GM19468 (cell line): ENCODE results near the gene TRIM69.
"Not testable (repeated sequence)": the region's sequence is repeated elsewhere in the genome, so short reads cannot be mapped to it uniquely, and the experiment has no call there.

Experiments used
- ATAC-seq: cut with Tn5 transposase; IDR thresholded peaks from one replicate; pipeline ENCODE4 v1.9.1; 2021; ENCODE audit warnings: mild to moderate bottlenecking, moderate library complexity, moderate number of reproducible peaks; ENCODE audit not compliant: unreplicated experiment; ENCODE audit errors: extremely low read depth

TRIM69 gene

DNA sequence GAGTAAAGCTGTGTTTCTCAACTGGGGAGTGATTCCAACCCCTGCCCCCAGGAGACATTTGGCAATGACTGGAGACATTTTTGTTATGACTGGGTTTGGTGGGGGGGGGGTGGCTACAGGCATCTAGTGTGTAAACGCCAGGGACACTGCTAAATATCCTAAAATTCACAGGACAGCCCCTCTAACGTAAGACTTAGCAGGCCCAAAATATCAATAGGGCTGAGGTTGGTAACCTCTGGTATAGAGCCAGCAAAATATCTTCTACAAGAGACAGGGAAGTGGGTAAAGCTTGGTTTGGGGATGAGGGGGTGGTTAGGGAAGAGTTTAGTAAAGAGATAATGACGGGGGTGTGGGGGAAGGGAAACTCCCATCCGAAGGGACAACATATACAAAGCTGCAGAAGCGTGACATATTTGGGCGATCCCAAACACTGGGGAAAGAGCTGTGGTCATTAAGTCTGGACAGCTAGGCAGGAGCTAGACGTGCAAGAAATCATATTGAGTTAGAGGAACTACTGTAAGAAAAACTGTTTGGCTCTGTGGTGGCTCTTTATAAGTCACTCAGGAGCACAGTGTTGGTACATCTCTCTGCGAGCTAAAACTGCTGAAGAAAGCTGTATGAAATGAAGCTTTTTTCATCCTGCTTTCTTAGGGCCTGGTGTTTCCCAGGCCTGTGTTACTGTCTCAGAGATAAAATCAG lies 697 bp upstream of the TRIM69 start:
- no peak for ATAC-seq

DNA sequence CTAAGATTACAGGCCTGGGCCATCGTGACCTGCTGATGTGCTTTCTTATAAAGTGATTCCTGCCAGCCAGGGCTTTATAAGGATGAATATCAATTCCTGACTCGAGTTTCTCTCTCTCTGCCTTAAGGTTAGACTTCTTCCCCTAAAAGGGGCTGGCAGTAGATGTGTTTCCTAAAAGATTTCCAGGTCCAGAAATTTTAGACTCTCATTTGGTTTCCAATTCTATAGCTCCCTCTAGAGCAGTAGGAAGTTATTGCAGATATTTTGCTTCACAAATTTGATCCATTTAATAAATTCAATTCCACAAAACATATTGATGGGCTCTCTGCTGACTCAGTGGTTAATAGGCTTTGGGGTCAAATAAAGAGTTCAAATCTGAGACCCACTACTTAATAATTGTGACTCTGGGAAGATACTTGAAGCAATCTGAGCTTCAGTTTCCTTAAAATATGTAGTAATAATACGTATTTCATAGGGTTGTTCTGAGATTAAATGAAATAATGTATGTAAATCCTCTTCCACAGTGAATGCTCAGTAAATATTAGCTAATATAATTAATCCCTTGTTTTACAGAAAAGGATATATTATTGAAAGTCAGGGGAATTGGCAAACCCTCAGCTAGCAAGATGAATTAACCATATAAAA lies 2.1 kb downstream of the TRIM69 start:
- no peak for ATAC-seq

DNA sequence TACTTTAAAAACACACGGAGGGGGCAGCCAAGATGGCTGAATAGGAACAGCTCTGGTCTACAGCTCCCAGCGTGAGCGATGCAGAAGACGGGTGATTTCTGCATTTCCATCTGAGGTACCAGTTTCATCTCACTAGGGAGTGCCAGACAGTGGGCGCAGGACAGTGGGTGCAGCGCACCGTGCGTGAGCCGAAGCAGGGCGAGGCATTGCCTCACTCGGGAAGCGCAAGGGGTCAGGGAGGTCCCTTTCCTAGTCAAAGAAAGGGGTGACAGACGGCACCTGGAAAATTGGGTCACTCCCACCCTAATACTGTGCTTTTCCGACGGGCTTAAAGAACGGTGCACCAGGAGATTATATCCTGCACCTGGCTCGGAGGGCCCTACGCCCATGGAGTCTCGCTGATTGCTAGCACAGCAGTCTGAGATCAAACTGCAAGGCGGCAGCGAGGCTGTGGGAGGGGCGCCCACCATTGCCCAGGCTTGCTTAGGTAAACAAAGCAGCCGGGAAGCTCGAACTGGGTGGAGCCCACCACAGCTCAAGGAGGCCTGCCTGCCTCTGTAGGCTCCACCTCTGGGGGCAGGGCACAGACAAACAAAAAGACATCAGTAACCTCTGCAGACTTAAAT lies 3.0 kb downstream of the TRIM69 start:
- not testable (repeated sequence) for ATAC-seq

DNA sequence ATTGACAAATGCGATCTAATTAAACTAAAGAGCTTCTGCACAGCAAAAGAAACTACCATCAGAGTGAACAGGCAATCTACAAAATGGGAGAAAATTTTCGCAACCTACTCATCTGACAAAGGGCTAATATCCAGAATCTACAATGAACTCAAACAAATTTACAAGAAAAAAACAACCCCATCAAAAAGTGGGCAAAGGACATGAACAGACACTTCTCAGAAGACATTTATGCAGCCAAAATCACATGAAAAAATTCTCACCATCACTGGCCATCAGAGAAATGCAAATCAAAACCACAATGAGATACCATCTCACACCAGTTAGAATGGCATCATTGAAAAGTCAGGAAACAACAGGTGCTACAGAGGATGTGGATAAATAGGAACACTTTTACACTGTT lies 7.1 kb downstream of the TRIM69 start:
- not testable (repeated sequence) for ATAC-seq

DNA sequence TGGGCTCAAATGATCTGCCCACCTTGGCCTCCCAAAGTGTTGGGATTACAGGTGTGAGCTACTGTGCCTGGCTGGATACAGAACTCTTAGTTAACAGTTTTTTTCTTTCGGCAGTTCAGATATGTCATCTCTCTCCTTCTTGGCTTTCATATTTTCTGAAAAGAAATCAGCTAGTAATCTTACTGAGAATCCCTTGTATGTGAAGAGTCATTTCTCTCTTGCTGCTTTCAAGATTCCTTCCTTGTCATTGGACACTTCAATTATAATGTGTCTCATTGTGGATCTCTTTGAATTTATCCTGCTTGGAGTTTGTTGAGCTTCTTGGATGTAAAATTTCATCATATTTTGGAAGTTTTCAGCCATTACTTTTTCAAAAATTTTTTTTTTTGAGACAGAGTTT lies 17.0 kb downstream of the TRIM69 start:
- no peak for ATAC-seq

DNA sequence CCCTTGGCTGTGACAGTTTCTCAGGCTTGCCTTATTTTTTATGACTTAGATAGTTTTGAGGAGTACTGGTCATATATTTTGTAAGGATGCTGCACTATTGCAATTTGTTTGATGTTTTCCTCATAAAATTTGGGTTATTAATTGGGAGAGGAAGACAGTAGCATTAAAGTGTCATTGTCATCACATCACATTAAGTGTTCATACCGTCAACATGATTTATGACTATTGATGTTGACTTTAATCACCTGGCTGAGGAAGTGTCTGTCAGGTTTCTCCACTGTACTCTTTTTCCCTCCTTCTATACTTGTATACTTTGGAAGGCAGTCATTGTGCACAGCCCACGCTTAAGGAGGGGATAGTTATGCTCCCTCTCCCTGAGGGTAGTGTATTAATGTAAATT lies 26.9 kb downstream of the TRIM69 start:
- no peak for ATAC-seq

DNA sequence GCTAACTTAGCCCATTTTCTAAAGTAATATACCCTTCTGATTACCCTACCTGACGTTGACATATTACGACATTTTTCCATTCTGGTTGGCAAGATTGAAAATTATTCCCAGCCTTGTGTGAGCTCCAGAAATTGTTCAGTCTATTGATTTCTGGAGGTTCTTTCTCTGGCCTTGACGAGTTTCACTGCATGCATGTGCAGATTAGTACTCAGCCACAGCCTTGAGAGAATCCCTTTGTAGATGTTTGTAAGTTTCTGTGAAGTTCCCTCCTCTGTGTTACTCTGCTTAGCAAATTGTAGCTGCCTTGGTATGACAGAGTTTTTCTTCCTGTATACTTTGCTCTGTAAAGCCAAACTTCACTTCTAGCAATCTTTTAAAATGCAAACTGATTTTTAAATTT lies 27.5 kb downstream of the TRIM69 start:
- no peak for ATAC-seq

DNA sequence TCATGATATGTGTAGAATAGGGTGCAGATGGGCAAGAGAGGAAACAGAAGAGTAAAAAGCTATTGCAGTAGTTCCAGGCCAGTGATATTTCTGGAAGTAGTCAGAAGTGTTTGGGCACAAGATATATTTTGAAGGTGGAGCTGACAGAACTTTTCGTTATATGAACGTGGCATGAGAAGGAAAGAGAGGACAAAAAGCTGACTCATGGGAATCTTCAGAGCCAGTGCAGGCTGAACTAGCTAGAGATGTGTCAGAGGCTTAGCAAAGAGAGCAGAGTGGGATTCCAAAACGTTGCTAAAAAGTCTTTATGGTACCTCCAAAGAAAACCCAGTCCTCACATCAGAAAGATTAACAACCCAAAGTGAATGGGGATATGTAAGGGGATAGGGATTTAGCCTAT lies 28.7 kb downstream of the TRIM69 start:
- no peak for ATAC-seq

DNA sequence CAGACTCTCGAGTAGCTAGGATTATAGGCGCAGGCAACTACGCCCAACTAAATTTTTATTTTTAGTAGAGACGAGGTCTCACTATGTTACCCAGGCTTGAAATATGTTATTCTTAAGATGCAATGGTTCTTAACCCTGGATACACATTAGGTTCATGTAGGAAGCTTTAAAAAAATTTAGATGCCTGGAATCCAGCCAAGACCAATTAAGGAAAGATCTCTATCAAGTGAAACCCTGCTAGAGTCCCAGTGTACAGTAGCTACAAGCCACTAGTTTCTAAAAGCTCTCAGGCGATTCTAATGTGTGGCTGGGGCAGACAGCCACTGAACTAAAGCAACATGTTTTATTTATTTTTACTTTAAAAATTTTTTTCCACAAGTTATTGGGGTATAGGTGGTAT lies 33.2 kb downstream of the TRIM69 start:
- no peak for ATAC-seq

DNA sequence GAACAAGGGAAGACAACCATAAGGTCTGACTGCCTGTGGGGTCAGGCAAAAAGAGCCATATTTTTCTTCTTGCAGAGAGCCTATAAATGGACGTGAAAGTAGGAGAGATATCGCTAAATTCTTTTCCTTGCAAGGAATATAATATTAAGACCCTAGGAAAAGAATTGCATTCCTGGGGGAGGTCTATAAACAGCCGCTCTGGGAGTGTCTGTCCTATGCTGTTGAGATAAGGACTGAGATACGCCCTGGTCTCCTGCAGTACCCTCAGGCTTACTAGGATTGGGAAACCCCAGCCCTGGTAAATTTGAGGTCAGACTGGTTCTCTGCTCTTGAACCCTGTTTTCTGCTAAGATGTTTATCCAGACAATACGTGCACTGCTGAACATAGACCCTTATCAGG lies 34.4 kb downstream of the TRIM69 start:
- ATAC-seq: not testable (repeated sequence)

DNA sequence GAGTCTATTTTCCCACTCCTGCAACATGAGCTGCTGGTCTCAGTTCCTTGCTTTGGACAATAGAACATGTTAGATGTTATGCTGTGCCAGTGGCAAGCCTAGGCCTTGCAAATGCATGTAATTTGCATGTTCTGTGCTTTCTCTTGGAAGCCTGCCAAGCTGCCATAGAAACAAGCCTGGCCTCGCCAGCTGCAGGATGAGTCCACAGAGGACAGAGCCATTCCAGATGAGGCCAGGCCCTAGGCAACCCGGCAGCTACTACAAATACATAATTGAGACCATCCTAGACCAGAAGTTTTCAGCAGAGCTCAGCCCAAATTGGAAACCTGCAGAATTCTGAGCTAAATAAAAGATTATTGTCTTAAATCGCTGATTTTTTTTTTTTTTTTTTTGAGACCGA lies 39.6 kb downstream of the TRIM69 start:
- no peak for ATAC-seq

DNA sequence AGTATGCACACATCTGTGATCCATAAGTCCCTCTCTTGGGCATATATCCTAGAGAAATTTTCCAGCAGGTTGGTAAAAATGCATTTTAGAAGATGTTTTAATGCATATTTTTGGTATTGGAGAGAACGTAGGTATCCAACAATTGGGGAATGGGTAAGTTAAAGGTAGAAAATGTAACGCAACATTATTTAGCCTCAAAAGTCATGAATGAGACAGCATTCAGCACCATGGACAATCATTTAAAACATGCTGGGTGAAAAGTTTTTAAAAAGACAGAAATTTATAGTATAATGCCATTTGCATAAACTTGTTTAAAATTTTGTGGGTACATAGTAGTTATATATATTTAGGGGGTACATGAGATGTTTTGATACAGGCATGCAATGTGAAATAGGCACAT lies 43.4 kb downstream of the TRIM69 start:
- ATAC-seq: no peak

DNA sequence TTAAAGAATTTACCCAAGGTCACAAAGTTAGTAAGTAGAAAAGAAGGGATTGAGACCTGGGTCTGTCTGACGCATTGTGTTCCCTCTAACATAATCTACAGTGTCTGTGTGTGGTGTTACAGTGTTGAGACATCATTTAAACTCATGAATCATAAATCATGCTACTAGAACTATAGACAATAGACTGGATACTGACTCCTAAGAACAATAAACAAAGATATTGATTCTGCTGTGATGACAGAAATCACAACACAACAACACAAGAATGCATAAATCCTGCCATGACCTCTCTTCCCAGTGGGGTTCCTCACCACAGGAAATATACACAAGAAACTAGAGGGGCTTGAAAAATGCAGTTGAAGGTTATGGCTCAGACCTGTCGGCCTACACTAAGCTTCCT lies 44.3 kb downstream of the TRIM69 start:
- ATAC-seq: no peak

DNA sequence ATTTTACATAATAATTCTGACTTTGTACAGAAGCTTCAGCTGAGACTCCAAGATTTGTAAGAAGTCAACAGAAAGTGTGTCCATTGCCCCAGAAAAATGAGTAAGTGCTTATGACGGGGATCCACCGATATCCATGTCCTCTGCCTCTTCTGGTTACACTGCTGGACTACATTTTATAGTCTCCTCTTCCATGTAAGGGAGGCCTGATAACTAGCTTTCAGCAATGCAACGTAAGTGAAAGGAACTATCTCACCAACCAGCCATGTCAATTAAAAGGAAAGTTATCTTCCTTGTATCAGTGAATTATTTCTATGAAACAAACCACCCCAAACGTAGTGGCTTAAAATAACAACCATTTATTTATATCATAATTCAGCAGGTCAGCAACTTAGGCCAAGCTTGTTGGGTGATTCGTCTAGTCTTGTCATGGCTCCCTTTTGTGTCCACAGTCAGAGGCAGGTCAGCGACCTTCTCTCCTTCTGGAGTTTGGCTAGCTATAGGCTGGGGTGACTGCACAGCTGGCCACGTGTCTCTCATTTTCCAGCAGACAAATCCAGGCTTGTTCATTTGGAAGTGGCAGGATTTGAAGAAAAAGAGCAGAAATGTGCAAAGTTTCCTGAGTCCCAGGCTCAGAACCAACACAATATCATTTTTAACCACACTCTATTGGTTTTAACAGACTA lies 44.9 kb downstream of the TRIM69 start:
- no peak for ATAC-seq

DNA sequence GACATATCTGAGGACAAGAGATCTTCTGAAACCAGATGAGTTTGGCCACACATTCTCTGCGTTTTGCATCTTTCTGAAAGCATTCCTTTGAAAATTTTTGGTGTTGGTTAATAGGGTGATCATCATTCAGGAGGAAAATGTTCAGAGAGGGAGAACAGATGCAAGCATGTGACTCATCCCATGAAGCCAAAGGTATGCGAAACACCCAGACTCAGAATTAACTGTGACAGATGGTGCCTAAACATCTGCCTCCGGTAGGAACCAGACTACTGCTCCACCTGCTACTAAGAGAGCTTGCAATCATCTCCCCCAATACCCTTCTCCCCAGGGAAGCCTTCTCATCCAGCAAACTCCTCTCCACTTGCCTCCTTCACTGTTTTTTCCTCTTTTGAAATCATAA lies 46.2 kb downstream of the TRIM69 start:
- ATAC-seq: no peak

DNA sequence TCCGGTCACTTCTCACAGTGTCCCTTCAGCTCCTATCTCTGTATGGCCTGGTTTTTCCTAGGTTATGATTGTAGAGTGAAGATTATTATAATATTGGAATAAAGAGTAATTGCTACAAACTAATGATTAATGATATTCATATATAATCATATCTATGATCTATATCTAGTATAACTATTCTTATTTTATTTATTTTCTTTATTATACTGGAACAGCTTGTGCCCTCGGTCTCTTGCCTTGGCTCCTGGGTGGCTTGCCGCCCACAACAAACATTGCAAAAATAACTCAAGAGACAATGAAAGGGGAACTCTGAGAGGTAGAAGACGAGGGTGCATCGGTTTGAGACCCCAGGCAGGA lies 48.6 kb downstream of the TRIM69 start:
- not testable (repeated sequence) for ATAC-seq

DNA sequence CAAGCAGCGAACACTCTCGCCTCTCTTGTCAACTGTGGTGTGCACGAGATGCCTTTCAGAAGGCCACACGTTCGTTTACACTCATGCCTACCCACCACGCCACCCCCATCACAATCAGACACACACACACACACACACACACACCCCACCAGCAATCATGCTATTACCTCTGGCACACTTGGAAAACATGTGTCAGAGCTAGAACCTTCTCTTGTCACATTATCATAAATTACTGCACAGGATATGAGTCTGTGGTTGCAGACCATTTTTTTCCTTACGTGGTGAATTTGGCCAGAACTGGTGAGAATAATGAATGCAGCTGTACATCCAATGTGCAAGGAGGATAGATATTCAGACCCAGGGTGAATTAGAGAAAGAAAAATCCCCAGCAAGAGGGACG lies 52.4 kb downstream of the TRIM69 start:
- ATAC-seq: no peak

DNA sequence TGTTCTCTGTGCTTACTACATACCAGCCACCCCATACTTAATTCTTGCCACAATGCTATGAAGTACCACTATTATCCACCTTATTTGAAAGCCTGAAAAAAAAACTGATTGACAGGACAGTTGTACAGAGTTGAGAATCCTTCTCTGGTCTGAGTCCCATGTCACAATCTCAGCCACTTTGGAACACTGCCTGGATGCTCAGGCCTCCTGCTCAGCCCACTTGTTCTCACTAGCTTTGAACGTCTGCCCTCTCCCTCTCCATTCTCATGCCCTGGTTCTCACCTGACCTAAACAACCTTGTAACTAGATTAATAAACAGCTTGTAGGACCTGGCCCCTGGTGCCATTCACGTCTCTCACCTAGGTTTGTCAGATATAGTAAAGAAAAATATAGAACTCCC lies 53.9 kb downstream of the TRIM69 start:
- no peak for ATAC-seq

DNA sequence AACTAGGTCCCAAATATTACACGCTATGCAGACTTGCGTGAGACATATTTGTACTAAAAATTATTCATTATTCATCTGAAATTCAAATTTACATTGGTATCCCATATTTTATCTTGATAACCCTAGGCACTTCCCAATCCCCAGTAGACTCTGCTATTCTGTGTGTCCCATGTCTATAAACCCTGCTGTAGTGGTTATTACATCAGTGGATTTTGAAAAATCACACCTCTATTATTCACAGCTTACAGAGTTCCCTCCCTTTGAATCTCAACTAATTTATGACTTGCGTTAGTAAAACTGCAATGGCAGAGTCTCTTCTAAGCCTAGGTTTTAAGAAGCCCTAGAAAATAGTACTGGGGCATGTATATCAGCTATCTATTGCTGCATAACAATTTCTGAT lies 54.3 kb downstream of the TRIM69 start:
- ATAC-seq: no peak

DNA sequence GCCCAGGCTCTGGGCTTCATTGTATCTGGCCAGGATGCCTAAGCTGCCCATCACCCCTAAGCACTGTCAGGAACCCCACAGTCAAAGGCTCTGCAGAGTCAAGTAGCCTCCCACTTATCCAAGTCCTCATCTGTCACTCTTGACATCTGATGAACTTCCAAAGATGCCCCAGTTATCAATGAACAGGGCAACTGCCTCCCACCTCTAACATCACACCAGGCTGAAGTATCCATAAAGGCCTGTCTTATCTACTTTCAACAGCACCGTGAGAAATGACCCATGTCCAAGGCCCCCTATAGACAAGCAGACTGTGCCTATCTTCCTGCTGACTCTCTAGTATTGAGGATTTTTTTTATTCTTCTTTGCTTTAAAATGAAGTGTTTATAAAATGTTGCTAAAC lies 56.4 kb downstream of the TRIM69 start:
- no peak for ATAC-seq

DNA sequence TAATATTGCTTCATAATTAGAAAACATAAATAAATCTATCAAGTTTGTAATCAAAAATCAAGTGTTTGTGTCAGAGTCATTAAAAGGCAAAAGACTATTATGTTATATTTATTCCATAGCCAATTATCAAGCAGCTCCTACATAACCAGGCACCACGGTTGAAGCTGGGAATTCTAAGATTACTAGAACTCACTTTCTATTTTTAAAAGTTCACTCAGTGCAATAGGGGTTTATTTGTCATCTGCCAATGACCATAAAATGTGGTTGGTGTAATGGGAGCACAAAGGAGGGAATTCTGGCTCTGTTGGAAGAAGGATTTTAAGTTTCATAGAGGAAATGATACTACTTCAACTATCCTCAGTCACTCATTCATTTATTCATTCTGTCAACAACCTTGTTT lies 57.7 kb downstream of the TRIM69 start:
- no peak for ATAC-seq
